ENCODE measurements around the gene CBFA2T2.
"Not testable (repeated sequence)": the region's sequence is repeated elsewhere in the genome, so short reads cannot be mapped to it uniquely, and the experiment has no call there.

- TF ChIP-seq EZH2 (IDR thresholded peaks at IDR 0.05; ENCODE audit: borderline replicate concordance, low read depth, low read length, poor library complexity, severe bottlenecking); CTCF (conservative IDR thresholded peaks at IDR 0.05; ENCODE audit: low read depth, low read length): not testable (repeated sequence)
Measured at GRCh38 chr20:33511876-33512275, 22.0 kb downstream of the CBFA2T2 start.

Measured in A673 (cell line).